PFSK-1 (cell line): ENCODE data around the gene FAM217A.

Experiments used
- FOXP2 ChIP-seq: optimal IDR thresholded peaks from 2 replicates; pipeline ENCODE3; 2011; ENCODE audit warnings: borderline replicate concordance, control low read depth, inconsistent platforms; ENCODE audit not compliant: insufficient read depth; ENCODE audit errors: extremely low read length, extremely low read depth
- POLR2AphosphoS5 ChIP-seq: IDR thresholded peaks from 2 replicates; pipeline ENCODE4 v1.6.1; 2012; ENCODE audit warnings: low read depth, mild to moderate bottlenecking, control low read depth, low read length, moderate library complexity
- SIN3A ChIP-seq: IDR thresholded peaks from 2 replicates; pipeline ENCODE4 v1.6.1; 2012; ENCODE audit warnings: mild to moderate bottlenecking, low read length, moderate library complexity, borderline replicate concordance; ENCODE audit not compliant: insufficient read depth

DNA sequence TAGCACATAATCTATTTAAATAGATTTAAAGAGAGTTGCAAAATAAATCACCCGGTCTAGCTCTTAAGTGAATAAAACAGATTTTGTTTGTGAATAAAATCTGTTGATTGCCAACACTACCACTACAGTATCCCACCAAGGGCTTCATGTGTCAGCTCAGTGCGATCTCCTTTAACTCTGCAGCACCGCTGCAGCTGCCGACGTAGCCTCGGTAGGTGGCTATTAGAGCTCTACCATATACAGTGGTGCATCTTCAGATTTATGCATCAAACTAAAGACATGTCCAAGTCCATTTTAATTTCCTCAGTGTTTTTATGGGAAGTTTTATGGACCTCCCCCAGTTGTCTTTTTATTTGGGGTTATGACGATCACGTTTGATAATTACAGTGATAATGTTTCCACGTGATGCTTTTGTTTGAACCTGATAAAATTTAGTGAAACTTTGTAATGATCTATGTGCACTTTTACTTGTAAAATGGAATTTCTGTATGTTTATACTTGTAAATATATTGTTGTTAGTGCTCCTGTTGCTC, 29.7 kb upstream of the FAM217A start:
- no peak for TF ChIP-seq SIN3A
- TF ChIP-seq FOXP2: no peak
- no peak for TF ChIP-seq POLR2AphosphoS5
